ENCODE measurements around the gene TMEM101. TPM values are rescaled to one million over a fixed set of nuclear protein-coding genes. Genes with fewer than 3 reads are reported as not detected.
"Not testable (repeated sequence)": the region's sequence is repeated elsewhere in the genome, so short reads cannot be mapped to it uniquely, and the experiment has no call there.

The TMEM101 gene
- total and polyA plus RNA-seq, 2 donors (not counting 3 experiments of a cell fraction or from before 2014, with no cell fraction given): 30.4 to 60.2 TPM

DNA sequence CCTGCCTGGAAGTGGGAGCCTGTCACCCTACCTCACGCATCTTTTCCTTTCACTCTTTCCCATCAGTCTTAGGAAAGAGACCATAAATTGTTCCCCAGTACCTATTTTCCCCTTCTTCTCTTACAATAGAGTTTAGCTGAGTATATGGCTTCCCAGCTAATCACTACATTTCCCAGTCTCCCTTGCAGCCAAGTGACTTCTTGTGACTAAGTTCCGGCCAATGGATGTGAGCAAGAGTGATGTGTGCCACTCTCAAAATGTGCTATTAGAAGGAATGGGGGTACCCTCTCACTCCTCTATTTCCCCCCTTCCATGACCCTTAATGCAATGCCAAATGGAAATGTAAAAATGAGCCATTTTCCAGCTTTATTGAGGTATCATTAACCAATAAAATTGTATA, 52.8 kb downstream of the TMEM101 start:
- no peak overlapping the region for H3K9ac ChIP-seq (replicated peaks; ENCODE audit: extremely low read depth, insufficient read depth, low read length)
- no peaks in the 10 kb centered on the region for H3K79me2 ChIP-seq (ENCODE audit: control insufficient read depth, insufficient read depth, low read length)
- H3K36me3 ChIP-seq (ENCODE audit: control insufficient read depth in 2 of 2, extremely low read depth in 1 of 2, insufficient read depth in 2 of 2, low read length in 2 of 2): no peaks in the 10 kb centered on the region
- H3K4me1 ChIP-seq (ENCODE audit: control insufficient read depth, extremely low read depth, insufficient read depth, low read length): no peaks in the 10 kb centered on the region
- BruUV-seq (replicated peaks): no TSS peak
- dilution Hi-C loops (cut with MboI; ENCODE audit: extremely low pct_ligation_motif_present, low sequenced_read_pairs) (no loop called here), intact Hi-C loops (cut with micrococcal nuclease) (no loop called here)
- TF ChIP-seq GATA2 (IDR thresholded peaks at IDR 0.05; ENCODE audit: insufficient read depth, insufficient read length, low read depth, low read length) (no peak), JUN (IDR thresholded peaks at IDR 0.05; ENCODE audit: borderline replicate concordance, insufficient read depth, insufficient read length, low read depth) (no peak), POLR2AphosphoS5 (IDR thresholded peaks at IDR 0.05; ENCODE audit: insufficient read depth, low read depth, low read length) (no peak), EZH2 (IDR thresholded peaks at IDR 0.05; ENCODE audit: borderline replicate concordance, low read depth, low read length, severe bottlenecking) (no peak), MYC (IDR thresholded peaks at IDR 0.05; ENCODE audit: low read depth, low read length) (no peak), FOS (IDR thresholded peaks at IDR 0.05; ENCODE audit: borderline replicate concordance, insufficient read depth, low read length) (no peak), POLR2A (IDR thresholded peaks at IDR 0.05; ENCODE audit: low read depth, low read length) (no peak)
- TF ChIP-seq, protein P1, sequence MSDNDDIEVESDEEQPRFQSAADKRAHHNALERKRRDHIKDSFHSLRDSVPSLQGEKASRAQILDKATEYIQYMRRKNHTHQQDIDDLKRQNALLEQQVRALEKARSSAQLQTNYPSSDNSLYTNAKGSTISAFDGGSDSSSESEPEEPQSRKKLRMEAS (IDR thresholded peaks at IDR 0.05; ENCODE audit: insufficient read depth, insufficient read length): no peak
- TF ChIP-seq, protein P2, sequence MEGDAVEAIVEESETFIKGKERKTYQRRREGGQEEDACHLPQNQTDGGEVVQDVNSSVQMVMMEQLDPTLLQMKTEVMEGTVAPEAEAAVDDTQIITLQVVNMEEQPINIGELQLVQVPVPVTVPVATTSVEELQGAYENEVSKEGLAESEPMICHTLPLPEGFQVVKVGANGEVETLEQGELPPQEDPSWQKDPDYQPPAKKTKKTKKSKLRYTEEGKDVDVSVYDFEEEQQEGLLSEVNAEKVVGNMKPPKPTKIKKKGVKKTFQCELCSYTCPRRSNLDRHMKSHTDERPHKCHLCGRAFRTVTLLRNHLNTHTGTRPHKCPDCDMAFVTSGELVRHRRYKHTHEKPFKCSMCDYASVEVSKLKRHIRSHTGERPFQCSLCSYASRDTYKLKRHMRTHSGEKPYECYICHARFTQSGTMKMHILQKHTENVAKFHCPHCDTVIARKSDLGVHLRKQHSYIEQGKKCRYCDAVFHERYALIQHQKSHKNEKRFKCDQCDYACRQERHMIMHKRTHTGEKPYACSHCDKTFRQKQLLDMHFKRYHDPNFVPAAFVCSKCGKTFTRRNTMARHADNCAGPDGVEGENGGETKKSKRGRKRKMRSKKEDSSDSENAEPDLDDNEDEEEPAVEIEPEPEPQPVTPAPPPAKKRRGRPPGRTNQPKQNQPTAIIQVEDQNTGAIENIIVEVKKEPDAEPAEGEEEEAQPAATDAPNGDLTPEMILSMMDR (IDR thresholded peaks at IDR 0.05; ENCODE audit: extremely low read depth in 1 of 2, insufficient read depth in 1 of 2, low read depth in 1 of 2, low read length in 2 of 2): no peak
- H3K4me2 ChIP-seq (ENCODE audit: insufficient read depth, low read length): no peak overlapping the region
- ChIA-PET POLR2A (no interaction called here), CTCF (interaction anchor here (1.5 to 2.0 kb wide), 3 partner anchors 18 to 79 kb away, joined by 3 to 12 read pairs (median 8); no protein-coding TSS in a partner anchor)
- peaks cover 3 to 8% of the 10 kb centered on the region in 2 experiments for H3K27me3 ChIP-seq (ENCODE audit: control insufficient read depth in 2 of 2, insufficient read depth in 2 of 2, low read length in 2 of 2)
- no peak overlapping the region for H3K27ac ChIP-seq (ENCODE audit: insufficient read depth, low read depth, low read length)
- H2AFZ ChIP-seq (ENCODE audit: low read depth, low read length): no peak overlapping the region
- no peak overlapping the region for H3K4me3 ChIP-seq (replicated peaks in 1 of 3; ENCODE audit: insufficient read depth in 1 of 3, low read depth in 1 of 3, low read length in 3 of 3)
- no peaks in the 10 kb centered on the region for H3K9me3 ChIP-seq (replicated peaks; ENCODE audit: control insufficient read depth, insufficient read depth, low read length)
- DNase-seq (ENCODE audit: low read depth, low spot score) (no peak), FAIRE-seq (no peak)
- no peaks in the 10 kb centered on the region for H3K9me1 ChIP-seq (replicated peaks; ENCODE audit: control insufficient read depth, extremely low read depth, insufficient read depth, low read length)
- H4K20me1 ChIP-seq (replicated peaks; ENCODE audit: control insufficient read depth, extremely low read depth, insufficient read depth, low read length): no peaks in the 10 kb centered on the region

DNA sequence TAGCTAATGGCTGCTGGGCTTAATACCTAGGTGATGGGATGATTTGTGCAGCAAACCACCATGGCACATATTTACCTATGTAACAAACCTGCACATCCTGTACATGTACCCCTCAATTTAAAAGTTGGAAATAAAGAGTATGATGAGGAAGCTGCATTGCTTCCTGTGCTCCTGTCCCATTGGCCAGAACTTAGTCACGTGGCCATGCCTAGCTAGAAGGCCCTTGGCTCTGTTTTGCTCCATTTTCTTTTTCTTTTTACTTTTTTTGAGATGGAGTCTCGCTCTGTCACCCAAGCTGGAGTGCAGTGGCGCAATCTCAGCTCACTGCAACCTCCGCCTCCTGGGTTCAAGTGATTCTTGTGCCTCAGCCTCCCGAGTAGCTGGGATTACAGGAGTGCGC, 53.5 kb downstream of the TMEM101 start:
- H4K20me1 ChIP-seq (replicated peaks; ENCODE audit: control insufficient read depth, extremely low read depth, insufficient read depth, low read length); DNase-seq (ENCODE audit: low read depth, low spot score); H2AFZ ChIP-seq (ENCODE audit: low read depth, low read length); H3K79me2 ChIP-seq (ENCODE audit: control insufficient read depth, insufficient read depth, low read length); H3K27ac ChIP-seq (ENCODE audit: insufficient read depth, low read depth, low read length); H3K9ac ChIP-seq (replicated peaks; ENCODE audit: extremely low read depth, insufficient read depth, low read length); H3K9me3 ChIP-seq (replicated peaks; ENCODE audit: control insufficient read depth, insufficient read depth, low read length); H3K9me1 ChIP-seq (replicated peaks; ENCODE audit: control insufficient read depth, extremely low read depth, insufficient read depth, low read length); H3K4me1 ChIP-seq (ENCODE audit: control insufficient read depth, extremely low read depth, insufficient read depth, low read length); H3K4me3 ChIP-seq (replicated peaks in 1 of 3; ENCODE audit: insufficient read depth in 1 of 3, low read depth in 1 of 3, low read length in 3 of 3); intact Hi-C loops (cut with micrococcal nuclease); H3K27me3 ChIP-seq (ENCODE audit: control insufficient read depth in 2 of 2, insufficient read depth in 2 of 2, low read length in 2 of 2); BruUV-seq (replicated peaks); H3K36me3 ChIP-seq (ENCODE audit: control insufficient read depth in 2 of 2, extremely low read depth in 1 of 2, insufficient read depth in 2 of 2, low read length in 2 of 2); dilution Hi-C loops (cut with MboI; ENCODE audit: extremely low pct_ligation_motif_present, low sequenced_read_pairs); H3K4me2 ChIP-seq (ENCODE audit: insufficient read depth, low read length); FAIRE-seq: not testable (repeated sequence)
- CTCF ChIA-PET: interaction anchor here (0.7 to 1.8 kb wide), 3 partner anchors 18 to 619 kb away, joined by 3 to 12 read pairs (median 3); no protein-coding TSS in a partner anchor
- POLR2A ChIA-PET: interaction anchor here (0.7 kb wide), 1 partner anchor 51 kb away, joined by 3 read pairs; no protein-coding TSS in a partner anchor

All from endothelial cell of umbilical vein (primary cell).